Umbilical cord (tissue), 2 donors: ENCODE data around the gene PNLIPRP2. TPM values are rescaled to one million over a fixed set of nuclear protein-coding genes. Genes with fewer than 3 reads are reported as not detected.
A peak's percentile ranks its signal among the peaks of the same experiment; 100 is the strongest.

ENCODE experiments used
- DNase-seq: peaks from one replicate; pipeline ENCODE4 v3.0.0-alpha.2; 2015; ENCODE audit warnings: low spot score
- total RNA-seq: library from RNA; depleted of rRNA; stranded (reverse); fragments of >200 nt; gene quantifications from one replicate; pipeline ENCODE4 v1.2.3, GENCODE V29; 2014; ENCODE audit warnings: low replicate concordance; ENCODE audit not compliant: insufficient read depth

Gene PNLIPRP2
- total RNA-seq = not detected

GRCh38 chr10:116620423-116621400 lies at the start of gene PNLIPRP2:
Gene PNLIPRP2, plus strand, starts transcription at chr10:116620953.
- peak; percentile 17 for DNase-seq

- DNase-seq = no peak
Measured at GRCh38 chr10:116574797-116575196, 46.0 kb upstream of the PNLIPRP2 start.

- DNase-seq = no peak
Measured at GRCh38 chr10:116587878-116588591, 32.7 kb upstream of the PNLIPRP2 start.

GRCh38 chr10:116588995-116589394 lies 31.8 kb upstream of the PNLIPRP2 start:
- DNase-seq = no peak

- DNase-seq = no peak
Measured at GRCh38 chr10:116589926-116590325, 30.8 kb upstream of the PNLIPRP2 start.

GRCh38 chr10:116590590-116591444 lies 29.9 kb upstream of the PNLIPRP2 start, which contains the start of gene PNLIPRP1:
Gene PNLIPRP1, plus strand, starts transcription at chr10:116590959. Its CDS starts 171 bp downstream, at chr10:116591130.
- no peak for DNase-seq

- no peak for DNase-seq
Measured at GRCh38 chr10:116593139-116593740, 27.5 kb upstream of the PNLIPRP2 start.

GRCh38 chr10:116594525-116595035 lies 26.2 kb upstream of the PNLIPRP2 start:
- DNase-seq = no peak

- DNase-seq = no peak
Measured at GRCh38 chr10:116596062-116596461, 24.7 kb upstream of the PNLIPRP2 start.

GRCh38 chr10:116597543-116597942 lies 23.2 kb upstream of the PNLIPRP2 start:
- no peak for DNase-seq

- DNase-seq = peak; percentile 18
Measured at GRCh38 chr10:116598329-116598728, 22.4 kb upstream of the PNLIPRP2 start.

GRCh38 chr10:116599991-116600390 lies 20.8 kb upstream of the PNLIPRP2 start:
- no peak for DNase-seq

GRCh38 chr10:116602648-116603400 lies 17.9 kb upstream of the PNLIPRP2 start:
- no peak for DNase-seq

- no peak for DNase-seq
Measured at GRCh38 chr10:116606061-116606483, 14.7 kb upstream of the PNLIPRP2 start.

GRCh38 chr10:116607336-116607735 lies 13.4 kb upstream of the PNLIPRP2 start:
- no peak for DNase-seq

- no peak for DNase-seq
Measured at GRCh38 chr10:116608686-116609594, 11.8 kb upstream of the PNLIPRP2 start.

GRCh38 chr10:116610443-116611152 lies 10.2 kb upstream of the PNLIPRP2 start:
- no peak for DNase-seq

GRCh38 chr10:116611153-116611545 lies 9.6 kb upstream of the PNLIPRP2 start:
- no peak for DNase-seq
